Measurements from ENCODE around the gene YWHAQ. TPM values are rescaled to one million over a fixed set of nuclear protein-coding genes. Genes with fewer than 3 reads are reported as not detected.

The YWHAQ gene
- 175 TPM for total RNA-seq
- long read RNA-seq, transcript YWHAQ-201 (6 exons, 2,208 nt): major isoform, 197 of 270 reads
- long read RNA-seq, transcript YWHAQ-202 (5 exons, 2,216 nt): minor isoform, 60 of 270 reads
- long read RNA-seq, partial matches to known transcripts: 2 of 270 reads
- long read RNA-seq, other reads (novel, unspliced or antisense): 11 of 270 reads

- ATAC-seq: peak; percentile 98 to 99
- intact Hi-C loops (cut with DNase I): no loop called here
- no peak for TF ChIP-seq CTCF (IDR thresholded peaks at IDR 0.05)
- Histone ChIP-seq H3K9me3 (no peaks in the 10 kb centered on the region), H3K4me3 (peak within 1 kb of the TSS; percentile 85), H3K36me3 (peaks cover 21% of the 10 kb centered on the region), H3K27ac (peak within 1 kb of the TSS; percentile 94), H3K27me3 (ENCODE audit: low read depth) (no peaks in the 10 kb centered on the region), H3K4me1 (peaks cover 44% of the 10 kb centered on the region)
- DNase-seq: peak; percentile 99
These were observed at the start of gene YWHAQ for GRCh38 chr2:9630736-9631552. Gene YWHAQ, minus strand, starts transcription at chr2:9630997. Its CDS starts 545 bp downstream, at chr2:9630452.

DNA sequence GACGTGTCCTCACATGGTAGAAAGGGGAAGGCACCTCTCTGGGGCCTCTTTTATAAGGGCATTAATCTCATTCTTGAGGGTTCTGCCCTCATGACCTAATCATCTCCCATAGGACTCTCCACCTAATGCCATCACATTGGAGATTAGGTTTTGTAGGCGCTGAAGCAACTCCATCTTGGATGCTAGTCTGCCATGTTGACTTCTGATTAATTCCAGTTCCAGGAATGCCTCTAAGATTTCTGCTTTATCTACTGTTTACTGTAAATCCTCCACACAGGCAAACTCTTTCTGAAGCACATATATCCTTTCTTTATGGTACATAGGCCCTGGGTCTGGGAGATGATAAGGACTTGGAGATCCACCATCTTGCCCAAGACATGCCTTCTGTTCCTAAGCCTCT, 49.3 kb upstream of the YWHAQ start:
- no peaks in the 10 kb centered on the region for H3K27me3 ChIP-seq (ENCODE audit: low read depth)
- H3K4me1 ChIP-seq: no peaks in the 10 kb centered on the region
- no peak overlapping the region for H3K27ac ChIP-seq
- H3K9me3 ChIP-seq: no peaks in the 10 kb centered on the region
- H3K4me3 ChIP-seq: no peak overlapping the region
- no peak for TF ChIP-seq CTCF (IDR thresholded peaks at IDR 0.05)
- DNase-seq: no peak
- ATAC-seq: no peak
- intact Hi-C loops (cut with DNase I): no loop called here
- H3K36me3 ChIP-seq: no peaks in the 10 kb centered on the region

- no peak for TF ChIP-seq CTCF (IDR thresholded peaks at IDR 0.05)
- intact Hi-C loops (cut with DNase I): no loop called here
- H3K27ac ChIP-seq: no peak overlapping the region
- no peak overlapping the region for H3K4me3 ChIP-seq
- no peaks in the 10 kb centered on the region for H3K4me1 ChIP-seq
- ATAC-seq (no peak), DNase-seq (no peak)
- no peaks in the 10 kb centered on the region for H3K9me3 ChIP-seq
- H3K36me3 ChIP-seq: no peaks in the 10 kb centered on the region
- no peaks in the 10 kb centered on the region for H3K27me3 ChIP-seq (ENCODE audit: low read depth)
These were observed 48.4 kb upstream of the YWHAQ start for GRCh38 chr2:9679218-9679617.

- Histone ChIP-seq H3K36me3 (no peaks in the 10 kb centered on the region), H3K4me1 (no peaks in the 10 kb centered on the region), H3K4me3 (no peak overlapping the region), H3K27ac (no peak overlapping the region), H3K27me3 (ENCODE audit: low read depth) (no peaks in the 10 kb centered on the region), H3K9me3 (no peaks in the 10 kb centered on the region)
- ATAC-seq (no peak), DNase-seq (no peak)
- no peak for TF ChIP-seq CTCF (IDR thresholded peaks at IDR 0.05)
- intact Hi-C loops (cut with DNase I): no loop called here
These were observed 47.7 kb upstream of the YWHAQ start for GRCh38 chr2:9678544-9678943.

DNA sequence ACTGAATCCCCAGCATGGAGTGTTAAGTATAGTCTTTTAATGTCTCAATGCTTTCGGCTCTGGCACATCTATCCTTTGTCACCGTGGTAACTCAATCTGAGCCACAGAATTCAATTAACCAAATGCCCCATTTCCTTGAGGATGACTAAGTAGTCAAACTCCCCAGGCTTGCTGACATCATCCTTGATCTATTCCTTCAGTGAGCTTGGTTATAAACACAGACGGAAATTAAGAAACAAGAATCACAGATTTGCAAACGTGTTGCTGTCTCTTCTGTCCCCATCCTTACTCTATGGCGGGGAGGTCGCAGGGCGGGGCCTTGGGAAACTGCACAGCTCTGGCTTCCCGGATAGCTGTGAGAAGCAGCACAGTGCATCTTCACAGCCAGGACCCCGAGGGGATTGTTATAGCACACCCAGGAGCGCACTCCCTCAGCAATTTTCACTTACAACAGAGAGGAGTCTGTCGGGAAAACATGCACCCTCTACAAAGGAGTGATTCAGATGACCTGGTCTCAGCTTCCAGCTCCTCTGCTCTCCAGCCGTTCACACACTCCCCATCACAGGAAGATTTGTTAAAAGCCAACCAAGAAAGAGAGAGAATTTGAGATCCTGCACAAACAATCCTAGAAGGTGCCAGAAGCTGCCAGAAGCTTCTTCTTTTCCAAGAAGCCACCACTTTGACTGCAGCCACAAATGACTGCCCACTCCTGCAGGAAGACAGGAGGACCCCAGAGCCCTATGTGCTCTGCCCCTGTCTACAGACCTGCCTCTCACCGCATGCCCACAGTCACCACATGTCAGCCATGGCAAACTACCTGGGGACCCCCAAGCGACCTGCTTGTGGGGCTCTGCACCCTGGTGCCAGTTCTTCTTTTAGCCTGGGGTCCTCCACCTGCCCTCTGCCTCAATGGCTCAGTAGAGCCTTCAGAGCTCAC, 44.9 kb upstream of the YWHAQ start:
- intact Hi-C loops (cut with DNase I): no loop called here
- ATAC-seq: peak in 1 of 2 donors; percentile 43
- H3K27ac ChIP-seq: no peak overlapping the region
- no peaks in the 10 kb centered on the region for H3K27me3 ChIP-seq (ENCODE audit: low read depth)
- no peaks in the 10 kb centered on the region for H3K9me3 ChIP-seq
- DNase-seq: no peak
- no peak for TF ChIP-seq CTCF (IDR thresholded peaks at IDR 0.05)
- no peaks in the 10 kb centered on the region for H3K36me3 ChIP-seq
- no peak overlapping the region for H3K4me3 ChIP-seq
- no peaks in the 10 kb centered on the region for H3K4me1 ChIP-seq
